Measurements from ENCODE around the gene USP20.

The USP20 gene

GRCh38 chr9:129887334-129888292 is 52.4 kb downstream of the USP20 start:
- TF ChIP-seq PPARA (CRISPR knock-in tag; IDR thresholded peaks at IDR 0.05; ENCODE audit: borderline replicate concordance), result no peak
- no peak for TF ChIP-seq ZNF8 (CRISPR knock-in tag; IDR thresholded peaks at IDR 0.05)
- no peak for TF ChIP-seq ZC3H10 (CRISPR knock-in tag; IDR thresholded peaks at IDR 0.05)
- TF ChIP-seq PATZ1 (CRISPR knock-in tag; IDR thresholded peaks at IDR 0.05; ENCODE audit: borderline replicate concordance), result no peak
- TF ChIP-seq BACH2 (CRISPR knock-in tag; IDR thresholded peaks at IDR 0.05; ENCODE audit: borderline replicate concordance), result no peak
- TF ChIP-seq ARNTL (CRISPR knock-in tag; IDR thresholded peaks at IDR 0.05; ENCODE audit: borderline replicate concordance, low read depth), result no peak
- no peak for ATAC-seq

- no peak for ATAC-seq
- TF ChIP-seq PATZ1 (CRISPR knock-in tag; IDR thresholded peaks at IDR 0.05; ENCODE audit: borderline replicate concordance) (no peak), OSR1 (CRISPR knock-in tag; IDR thresholded peaks at IDR 0.05) (no peak), CSRNP3 (CRISPR knock-in tag; IDR thresholded peaks at IDR 0.05) (no peak), ESRRG (CRISPR knock-in tag; IDR thresholded peaks at IDR 0.05) (no peak), TOX (CRISPR knock-in tag; IDR thresholded peaks at IDR 0.05; ENCODE audit: borderline replicate concordance) (no peak), SNAI2 (CRISPR knock-in tag; IDR thresholded peaks at IDR 0.05) (no peak), POU6F1 (CRISPR knock-in tag; IDR thresholded peaks at IDR 0.05; ENCODE audit: borderline replicate concordance, low read depth) (no peak), ZNF70 (CRISPR knock-in tag; IDR thresholded peaks at IDR 0.05) (no peak), ZNF8 (CRISPR knock-in tag; IDR thresholded peaks at IDR 0.05) (no peak)
These were observed 53.2 kb downstream of the USP20 start for GRCh38 chr9:129888293-129889121.

- ATAC-seq, result no peak
- no peak for TF ChIP-seq SNAI2 (CRISPR knock-in tag; IDR thresholded peaks at IDR 0.05)
- no peak for TF ChIP-seq PATZ1 (CRISPR knock-in tag; IDR thresholded peaks at IDR 0.05; ENCODE audit: borderline replicate concordance)
- no peak for TF ChIP-seq PPARA (CRISPR knock-in tag; IDR thresholded peaks at IDR 0.05; ENCODE audit: borderline replicate concordance)
- no peak for TF ChIP-seq ZNF70 (CRISPR knock-in tag; IDR thresholded peaks at IDR 0.05)
These were observed 54.1 kb downstream of the USP20 start for GRCh38 chr9:129889122-129889940.
